H1 (cell line): ENCODE measurements around the gene DICER1. TPM values are rescaled to one million over a fixed set of nuclear protein-coding genes. Genes with fewer than 3 reads are reported as not detected.
A peak's percentile ranks its signal among the peaks of the same experiment; 100 is the strongest.

Experiments used
- CTCF ChIA-PET: fragments of 300-600 bp; sonication (Branson Sonifier 250); formaldehyde crosslinking; loops from one replicate; lab custom pipeline; 2021; ENCODE audit not compliant: partially characterized antibody; lab: Charles Lee
- POLR2A ChIA-PET: fragments of 300-600 bp; sonication (Branson Sonifier 250); formaldehyde crosslinking; loops from one replicate; lab custom pipeline; 2021; ENCODE audit warnings: inconsistent platforms; ENCODE audit not compliant: partially characterized antibody; lab: Charles Lee
- DNase-seq, 2 experiments: peaks; one replicate each; pipeline versions ENCODE4 v3.0.0 to v3.0.0-alpha.2; 2010 to 2022; ENCODE audit warnings: low spot score in 2 of 2, low read depth in 1 of 2, mixed read lengths in 1 of 2
- FAIRE-seq: peaks from 2 replicates; lab custom pipeline; 2011; peaks lifted over from hg19 to GRCh38; lab: Jason Lieb, UNC
- H2AFZ ChIP-seq: 2 replicates; pipeline ENCODE4 v1.8.1; 2012; ENCODE audit warnings: low read length, inconsistent platforms
- H2AK5ac ChIP-seq: 2 replicates; pipeline ENCODE4 v1.6.1; 2013; ENCODE audit warnings: low read depth, low read length
- H2BK120ac ChIP-seq: replicated peaks from 2 replicates; pipeline ENCODE3; 2013; ENCODE audit warnings: low read depth, low read length, inconsistent platforms
- H2BK12ac ChIP-seq: 2 replicates; pipeline ENCODE4 v1.6.1; 2013; ENCODE audit warnings: low read depth, low read length
- H2BK15ac ChIP-seq: 2 replicates; pipeline ENCODE4 v1.6.1; 2013; ENCODE audit warnings: low read length
- H2BK20ac ChIP-seq: 2 replicates; pipeline ENCODE4 v1.6.1; 2013; ENCODE audit warnings: low read length
- H2BK5ac ChIP-seq: 2 replicates; pipeline ENCODE4 v1.6.1; 2013; ENCODE audit warnings: low read depth, low read length
- H3K14ac ChIP-seq: 2 replicates; pipeline ENCODE4 v1.6.1; 2013; ENCODE audit warnings: inconsistent platforms; ENCODE audit not compliant: insufficient read length
- H3K18ac ChIP-seq: 2 replicates; pipeline ENCODE4 v1.6.1; 2013; ENCODE audit warnings: low read length; ENCODE audit errors: extremely low read depth
- H3K23ac ChIP-seq: 2 replicates; pipeline ENCODE4 v1.6.1; 2013; ENCODE audit warnings: inconsistent platforms; ENCODE audit not compliant: insufficient read length
- H3K23me2 ChIP-seq: 2 replicates; pipeline ENCODE4 v1.6.1; 2013; ENCODE audit warnings: low read depth, low read length
- H3K27ac ChIP-seq: 2 replicates; pipeline ENCODE4 v1.6.1; 2011; ENCODE audit warnings: low read depth, low read length, inconsistent platforms
- H3K27me3 ChIP-seq, 4 experiments: replicated peaks in 1 of 4; 1 replicate in 1 of 4; 2 replicates in 3 of 4; pipeline versions ENCODE4 v1.6.1 to v1.8.1; 2011 to 2013; ENCODE audit warnings: low read length in 3 of 4, mild to moderate bottlenecking in 3 of 4, inconsistent platforms in 2 of 4, mixed read lengths in 2 of 4, moderate library complexity in 1 of 4; ENCODE audit not compliant: control insufficient read depth in 3 of 4, insufficient read depth in 3 of 4; ENCODE audit errors: extremely low read depth in 1 of 4
- H3K36me3 ChIP-seq, 4 experiments: 2 replicates each; pipeline versions ENCODE4 v1.6.1 to v1.8.1; 2011 to 2013; ENCODE audit warnings: mild to moderate bottlenecking in 4 of 4, low read length in 3 of 4, moderate library complexity in 2 of 4, control low read depth in 1 of 4, inconsistent platforms in 1 of 4; ENCODE audit not compliant: insufficient read depth in 4 of 4, control insufficient read depth in 2 of 4
- H3K4ac ChIP-seq: replicated peaks from 2 replicates; pipeline ENCODE3; 2013; ENCODE audit warnings: low read length, low read depth, mixed read lengths, inconsistent platforms; ENCODE audit not compliant: insufficient read length
- H3K4me1 ChIP-seq, 4 experiments: replicated peaks in 1 of 4; 1 replicate in 1 of 4; 2 replicates in 3 of 4; pipeline versions ENCODE4 v1.6.1 to v1.8.1; 2011 to 2013; ENCODE audit warnings: low read length in 3 of 4, inconsistent platforms in 2 of 4, mixed read lengths in 1 of 4; ENCODE audit not compliant: insufficient read depth in 4 of 4, control insufficient read depth in 3 of 4
- H3K4me2 ChIP-seq, 2 experiments: 2 replicates each; pipeline versions ENCODE4 v1.6.1 to v1.8.1; 2011 to 2013; ENCODE audit warnings: low read depth in 2 of 2, low read length in 2 of 2, control low read depth in 1 of 2, inconsistent platforms in 1 of 2, mild to moderate bottlenecking in 1 of 2; ENCODE audit not compliant: insufficient read depth in 1 of 2
- H3K4me3 ChIP-seq, 4 experiments: fragments of 200-600, 300-600 bp in 1 of 4; sonication (generic), shearing (Covaris generic), sonication (Bioruptor Twin) in 1 of 4; 2 replicates each; pipeline versions ENCODE4 v1.5.1 to v1.8.1; 2011 to 2016; ENCODE audit warnings: low read length in 4 of 4, low read depth in 3 of 4, control low read depth in 2 of 4, inconsistent platforms in 2 of 4, mild to moderate bottlenecking in 2 of 4, mixed read lengths in 1 of 4, moderate library complexity in 1 of 4; ENCODE audit not compliant: insufficient read depth in 2 of 4; ENCODE audit errors: extremely low read depth in 1 of 4
- H3K56ac ChIP-seq: replicated peaks from 2 replicates; pipeline ENCODE3; 2013; ENCODE audit warnings: low read depth, mild to moderate bottlenecking, mixed read lengths, low read length, inconsistent platforms; ENCODE audit not compliant: insufficient read length
- H3K79me1 ChIP-seq: 2 replicates; pipeline ENCODE4 v1.6.1; 2013; ENCODE audit warnings: low read depth, low read length, control low read depth
- H3K79me2 ChIP-seq, 2 experiments: 2 replicates each; pipeline versions ENCODE4 v1.6.1 to v1.8.1; 2012 to 2013; ENCODE audit warnings: low read length in 2 of 2, mild to moderate bottlenecking in 2 of 2, inconsistent platforms in 1 of 2; ENCODE audit not compliant: insufficient read depth in 2 of 2, control insufficient read depth in 1 of 2
- H3K9ac ChIP-seq, 4 experiments: replicated peaks in 1 of 4; 1 replicate in 1 of 4; 2 replicates in 3 of 4; pipeline versions ENCODE4 v1.6.1 to v1.8.1; 2011 to 2013; ENCODE audit warnings: low read depth in 3 of 4, low read length in 3 of 4, control low read depth in 2 of 4, mild to moderate bottlenecking in 2 of 4, moderate library complexity in 2 of 4, inconsistent platforms in 1 of 4; ENCODE audit errors: extremely low read depth in 1 of 4
- H3K9me3 ChIP-seq, 2 experiments: 2 replicates each; pipeline versions ENCODE4 v1.6.1 to v1.8.1; 2012 to 2013; ENCODE audit warnings: mild to moderate bottlenecking in 2 of 2, moderate library complexity in 2 of 2, control low read depth in 1 of 2, inconsistent platforms in 1 of 2, low read depth in 1 of 2, low read length in 1 of 2, mixed read lengths in 1 of 2; ENCODE audit not compliant: insufficient read depth in 2 of 2
- H4K20me1 ChIP-seq, 2 experiments: replicated peaks in 1 of 2; 2 replicates each; pipeline versions ENCODE3 to v1.8.1; 2011 to 2013; ENCODE audit warnings: inconsistent platforms in 2 of 2, low read length in 2 of 2, mild to moderate bottlenecking in 1 of 2; ENCODE audit not compliant: insufficient read depth in 2 of 2, control insufficient read depth in 1 of 2
- H4K5ac ChIP-seq: 2 replicates; pipeline ENCODE4 v1.6.1; 2013; ENCODE audit warnings: low read length, low read depth, mixed read lengths, inconsistent platforms; ENCODE audit not compliant: insufficient read length
- H4K8ac ChIP-seq: 2 replicates; pipeline ENCODE4 v1.8.0; 2013; ENCODE audit warnings: mild to moderate bottlenecking, moderate library complexity, low read length, inconsistent platforms; ENCODE audit not compliant: insufficient read depth; ENCODE audit errors: extremely low read depth
- H4K91ac ChIP-seq: replicated peaks from 2 replicates; pipeline ENCODE3; 2013; ENCODE audit warnings: low read length, mixed read lengths, inconsistent platforms; ENCODE audit not compliant: insufficient read length
- CTCF ChIP-seq, 3 experiments: IDR thresholded peaks; 1 replicate in 2 of 3; 2 replicates in 1 of 3; pipeline versions ENCODE4 v1.5.1 to v1.6.1; 2011; ENCODE audit warnings: low read length in 3 of 3, mild to moderate bottlenecking in 3 of 3, inconsistent platforms in 2 of 3, low read depth in 1 of 3, moderate library complexity in 1 of 3; ENCODE audit not compliant: insufficient read depth in 1 of 3; ENCODE audit errors: control extremely low read depth in 1 of 3
- POLR2AphosphoS5 ChIP-seq: IDR thresholded peaks from 2 replicates; pipeline ENCODE4 v1.6.1; 2011; ENCODE audit warnings: low read depth, low read length
- POU5F1 ChIP-seq: IDR thresholded peaks from 2 replicates; pipeline ENCODE4 v1.6.1; 2011; ENCODE audit warnings: low read depth, mild to moderate bottlenecking, low read length, moderate library complexity
- RAD21 ChIP-seq, 2 experiments: IDR thresholded peaks in 1 of 2; conservative IDR thresholded peaks in 1 of 2; 2 replicates each; pipeline ENCODE4 v1.6.1; 2011; ENCODE audit warnings: low read depth in 2 of 2, low read length in 2 of 2, improper control_type of control experiment in 1 of 2, inconsistent platforms in 1 of 2, mild to moderate bottlenecking in 1 of 2, moderate library complexity in 1 of 2
- SAP30 ChIP-seq: fragments of 300-600 bp; sonication (generic); IDR thresholded peaks from 2 replicates; pipeline ENCODE4 v1.7.1; 2012; ENCODE audit warnings: low read length, moderate library complexity, mild to moderate bottlenecking, inconsistent platforms; ENCODE audit not compliant: insufficient read depth, insufficient replicate concordance
- SUZ12 ChIP-seq: fragments of 200-600 bp; sonication (generic); IDR thresholded peaks from 2 replicates; pipeline ENCODE4 v1.6.1; 2012; ENCODE audit warnings: mild to moderate bottlenecking, inconsistent platforms, low read length, moderate library complexity, mixed read lengths
- TEAD4 ChIP-seq: IDR thresholded peaks from 2 replicates; pipeline ENCODE4 v1.6.1; 2012; ENCODE audit warnings: low read depth, low read length, inconsistent platforms, mixed read lengths
- WGBS, 2 experiments: shearing (Covaris generic) in 1 of 2; methylation state at CpG; one replicate each; pipeline versions ENCODE4 v1.1.6 to v1.1.7; 2013 to 2015; ENCODE audit warnings: low lambda C conversion rate in 2 of 2, mixed read lengths in 2 of 2, inconsistent platforms in 1 of 2, low coverage in 1 of 2, missing lambda C conversion rate in 1 of 2; ENCODE audit not compliant: insufficient replicate concordance in 2 of 2, insufficient coverage in 1 of 2, insufficient read length in 1 of 2; ENCODE audit errors: extremely low coverage in 1 of 2, missing lambda C conversion rate in 1 of 2; 5-methylcytosine and 5-hydroxymethylcytosine counted together
- polyA plus RNA-seq, 7 experiments: library from polyadenylated mRNA; depleted of rRNA in 3 of 7; stranded (reverse) in 5 of 7; unstranded in 2 of 7; fragments of >200 nt in 5 of 7; fragments of 200-250 nt in 2 of 7; gene quantifications; 1 replicate in 5 of 7; 2 replicates in 1 of 7; 4 replicates in 1 of 7; pipeline versions ENCODE4 v1.2.1 to v1.2.3, GENCODE V29; 2011 to 2013; ENCODE audit warnings: missing spikeins in 2 of 7, mixed read lengths in 2 of 7
- total RNA-seq: library from RNA; stranded (reverse); fragmentation: NEBNext Ultra II Directional; extraction: Animal tissue kit (Norgen Biotek cat#: 25700); gene quantifications from 2 replicates; pipeline ENCODE4 v1.2.1, GENCODE V29; 2021

The DICER1 gene
- total and polyA plus RNA-seq, 2 of the 8 experiments (the other 6 are each of a cell fraction or from before 2014, with no cell fraction given), result 11.9 to 61.8 TPM

GRCh38 chr14:95196268-95196667, 38.9 kb upstream of the DICER1 start:
- Histone ChIP-seq H4K8ac (no peak overlapping the region), H3K79me2 (no peaks in the 10 kb centered on the region), H3K56ac (no peak overlapping the region), H2BK120ac (no peak overlapping the region), H3K23me2 (no peaks in the 10 kb centered on the region), H3K9ac (no peak overlapping the region), H2AFZ (no peak overlapping the region), H3K27me3 (no peaks in the 10 kb centered on the region), H3K36me3 (no peaks in the 10 kb centered on the region), H2AK5ac (no peak overlapping the region), H3K4me1 (peaks cover 12 to 25% (median 18%) of the 10 kb centered on the region in 4 experiments), H3K79me1 (no peaks in the 10 kb centered on the region), H4K5ac (no peak overlapping the region), H3K14ac (no peak overlapping the region), H3K18ac (no peak overlapping the region), H2BK12ac (no peak overlapping the region), H3K27ac (no peak overlapping the region), H3K23ac (no peak overlapping the region), H4K20me1 (no peaks in the 10 kb centered on the region), H4K91ac (no peak overlapping the region), H2BK20ac (no peak overlapping the region), H3K4ac (no peak overlapping the region), H2BK15ac (no peak overlapping the region), H3K4me2 (no peak overlapping the region), H3K4me3 (no peak overlapping the region), H2BK5ac (no peak overlapping the region), H3K9me3 (no peaks in the 10 kb centered on the region)
- ChIA-PET POLR2A (interaction anchor here (1.0 to 3.1 kb wide), 4 partner anchors 12 to 165 kb away, joined by 3 to 9 read pairs (median 5); no protein-coding TSS in a partner anchor), CTCF (interaction anchor here (0.5 to 4.3 kb wide), 13 partner anchors 9 to 237 kb away, joined by 3 to 10 read pairs (median 3); no protein-coding TSS in a partner anchor)
- WGBS, 2 experiments, result 73% methylated on average over 5 of the region's 5 CpGs; no CpG with 5 or more reads in 1 of the 2 experiments
- no peak for DNase-seq
- peak in 2 of 3 experiments; percentile 22 to 31; a peak in 1 of 4 replicates for TF ChIP-seq CTCF (IDR thresholded peaks at IDR 0.05; ENCODE audit: control extremely low read depth in 1 of 3, insufficient read depth in 1 of 3, low read depth in 1 of 3, low read length in 3 of 3)
- TF ChIP-seq POU5F1, result no peak
- peak; percentile 31; the same call in 1 of the 2 replicates for TF ChIP-seq TEAD4
- TF ChIP-seq RAD21 (IDR thresholded peaks at IDR 0.05 in 1 of 2, conservative IDR thresholded peaks at IDR 0.05 in 1 of 2; ENCODE audit: low read depth in 2 of 2, low read length in 2 of 2), result peak; percentile 38 to 54
- no peak for TF ChIP-seq SUZ12
- no peak for TF ChIP-seq SAP30
- no peak for TF ChIP-seq POLR2AphosphoS5
- FAIRE-seq, result no peak
